ENCODE results near the gene MRPL1. TPM values are rescaled to one million over a fixed set of nuclear protein-coding genes. Genes with fewer than 3 reads are reported as not detected.

Gene MRPL1
- total RNA-seq, 1 experiment from 2014 or later = 25.7 TPM

DNA sequence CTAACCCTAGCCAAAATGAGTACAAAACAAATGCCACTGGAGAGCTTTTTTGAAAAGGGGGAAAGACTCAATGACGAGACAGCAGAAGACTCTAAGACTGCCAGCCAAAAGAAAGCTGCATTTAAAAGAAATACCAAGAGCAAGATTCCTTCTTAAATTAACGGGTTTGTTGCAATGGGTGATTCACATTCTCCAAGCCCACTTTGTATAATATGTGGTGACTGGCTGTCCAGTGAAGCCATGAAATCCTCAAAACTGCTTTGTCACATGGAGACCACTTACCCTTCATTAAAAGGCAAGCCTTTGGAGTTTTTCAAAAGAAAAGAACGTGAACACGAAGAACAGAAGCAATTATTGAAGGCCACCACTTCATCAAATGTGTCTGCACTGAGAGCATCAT is 68.2 kb downstream of the MRPL1 start (continued):
- TF ChIP-seq, protein P1, sequence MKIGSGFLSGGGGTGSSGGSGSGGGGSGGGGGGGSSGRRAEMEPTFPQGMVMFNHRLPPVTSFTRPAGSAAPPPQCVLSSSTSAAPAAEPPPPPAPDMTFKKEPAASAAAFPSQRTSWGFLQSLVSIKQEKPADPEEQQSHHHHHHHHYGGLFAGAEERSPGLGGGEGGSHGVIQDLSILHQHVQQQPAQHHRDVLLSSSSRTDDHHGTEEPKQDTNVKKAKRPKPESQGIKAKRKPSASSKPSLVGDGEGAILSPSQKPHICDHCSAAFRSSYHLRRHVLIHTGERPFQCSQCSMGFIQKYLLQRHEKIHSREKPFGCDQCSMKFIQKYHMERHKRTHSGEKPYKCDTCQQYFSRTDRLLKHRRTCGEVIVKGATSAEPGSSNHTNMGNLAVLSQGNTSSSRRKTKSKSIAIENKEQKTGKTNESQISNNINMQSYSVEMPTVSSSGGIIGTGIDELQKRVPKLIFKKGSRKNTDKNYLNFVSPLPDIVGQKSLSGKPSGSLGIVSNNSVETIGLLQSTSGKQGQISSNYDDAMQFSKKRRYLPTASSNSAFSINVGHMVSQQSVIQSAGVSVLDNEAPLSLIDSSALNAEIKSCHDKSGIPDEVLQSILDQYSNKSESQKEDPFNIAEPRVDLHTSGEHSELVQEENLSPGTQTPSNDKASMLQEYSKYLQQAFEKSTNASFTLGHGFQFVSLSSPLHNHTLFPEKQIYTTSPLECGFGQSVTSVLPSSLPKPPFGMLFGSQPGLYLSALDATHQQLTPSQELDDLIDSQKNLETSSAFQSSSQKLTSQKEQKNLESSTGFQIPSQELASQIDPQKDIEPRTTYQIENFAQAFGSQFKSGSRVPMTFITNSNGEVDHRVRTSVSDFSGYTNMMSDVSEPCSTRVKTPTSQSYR (CRISPR knock-in tag; IDR thresholded peaks at IDR 0.05) = no peak
- TF ChIP-seq RORB (CRISPR knock-in tag; IDR thresholded peaks at IDR 0.05) = no peak

DNA sequence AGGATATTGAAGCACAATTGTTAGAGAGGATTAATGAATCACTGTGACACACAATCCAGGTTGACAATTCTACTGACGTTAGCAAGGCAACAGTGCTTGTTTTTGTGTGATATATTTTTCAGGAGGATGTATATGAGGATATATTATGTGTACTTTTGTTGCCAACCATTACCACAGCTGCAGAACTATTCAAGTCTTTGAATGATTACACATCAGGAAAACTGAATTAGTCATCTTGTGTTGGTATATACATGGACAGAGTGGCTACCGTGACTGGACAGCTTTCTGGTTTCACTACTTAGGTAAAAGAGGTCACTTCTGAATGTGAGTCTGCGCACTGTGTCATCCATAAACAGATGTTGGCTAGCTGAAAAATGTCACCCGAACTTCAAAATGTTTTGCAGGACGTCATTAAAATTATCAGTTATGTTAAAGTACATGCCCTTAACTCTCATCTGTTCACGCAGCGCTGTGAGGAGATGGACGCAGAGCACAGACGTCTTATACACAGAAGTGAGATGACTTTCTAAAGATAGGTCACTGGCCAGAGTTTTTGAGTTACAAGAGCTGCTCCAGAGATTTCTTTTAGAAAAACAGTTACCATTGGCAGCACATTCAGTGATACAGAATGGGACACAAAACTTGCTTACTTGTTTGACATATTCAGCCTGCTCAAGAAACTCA is 69.0 kb downstream of the MRPL1 start:
- no peak for ATAC-seq
- Mint-ChIP-seq H3K36me3 (peaks cover 5% of the 10 kb centered on the region), H3K27ac (no peak overlapping the region; the same call in 1 of the 2 replicates), H3K4me3 (no peak overlapping the region), H3K9me3 (no peaks in the 10 kb centered on the region), H3K4me1 (no peaks in the 10 kb centered on the region), H3K27me3 (ENCODE audit: low read depth) (no peaks in the 10 kb centered on the region)
- DNase-seq (ENCODE audit: low spot score) = no peak
- ChIA-PET POLR2A (no interaction called here), CTCF (interaction anchor here (0.6 kb wide), 1 partner anchor 123 kb away, joined by 3 read pairs; no protein-coding TSS in a partner anchor)
- TF ChIP-seq FOXJ3 (CRISPR knock-in tag; IDR thresholded peaks at IDR 0.05; ENCODE audit: borderline replicate concordance) = no peak
- TF ChIP-seq, protein P2, sequence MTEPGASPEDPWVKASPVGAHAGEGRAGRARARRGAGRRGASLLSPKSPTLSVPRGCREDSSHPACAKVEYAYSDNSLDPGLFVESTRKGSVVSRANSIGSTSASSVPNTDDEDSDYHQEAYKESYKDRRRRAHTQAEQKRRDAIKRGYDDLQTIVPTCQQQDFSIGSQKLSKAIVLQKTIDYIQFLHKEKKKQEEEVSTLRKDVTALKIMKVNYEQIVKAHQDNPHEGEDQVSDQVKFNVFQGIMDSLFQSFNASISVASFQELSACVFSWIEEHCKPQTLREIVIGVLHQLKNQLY (CRISPR knock-in tag; IDR thresholded peaks at IDR 0.05) = no peak

DNA sequence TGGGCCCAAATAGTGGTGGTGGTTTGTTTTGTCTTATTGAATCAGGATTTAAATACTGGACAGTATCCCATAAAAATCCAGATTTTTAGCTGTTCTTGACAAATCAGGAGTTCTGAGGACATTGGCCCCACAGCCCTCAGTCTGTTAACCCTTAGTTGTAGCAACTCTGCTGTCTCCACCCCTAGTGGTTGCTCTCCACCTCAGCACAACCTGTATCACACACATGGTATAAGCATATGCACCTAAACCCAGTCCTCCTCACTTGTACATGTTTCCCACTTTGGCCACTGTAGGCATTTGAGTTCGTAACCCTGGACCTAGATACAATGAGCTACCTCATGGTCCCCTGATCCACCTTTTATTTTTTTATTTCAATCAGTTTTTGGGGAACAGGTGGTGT is 75.9 kb downstream of the MRPL1 start:
- Mint-ChIP-seq H3K36me3 (peaks cover 13% of the 10 kb centered on the region), H3K27me3 (ENCODE audit: low read depth) (no peaks in the 10 kb centered on the region), H3K9me3 (peaks cover 7% of the 10 kb centered on the region; the same call in 1 of the 2 replicates), H3K4me3 (no peak overlapping the region), H3K4me1 (no peaks in the 10 kb centered on the region), H3K27ac (no peak overlapping the region)
- CTCF ChIA-PET = interaction anchor here (1.3 kb wide), 1 partner anchor 56 kb away, joined by 3 read pairs; no protein-coding TSS in a partner anchor
- ATAC-seq (peak; percentile 78), DNase-seq (ENCODE audit: low spot score) (no peak)
- POLR2A ChIA-PET = interaction anchor here (0.6 to 0.8 kb wide), 2 partner anchors 12 to 76 kb away, joined by 3 to 4 read pairs; partner anchors contain the start of gene MRPL1
- TF ChIP-seq, protein P3, sequence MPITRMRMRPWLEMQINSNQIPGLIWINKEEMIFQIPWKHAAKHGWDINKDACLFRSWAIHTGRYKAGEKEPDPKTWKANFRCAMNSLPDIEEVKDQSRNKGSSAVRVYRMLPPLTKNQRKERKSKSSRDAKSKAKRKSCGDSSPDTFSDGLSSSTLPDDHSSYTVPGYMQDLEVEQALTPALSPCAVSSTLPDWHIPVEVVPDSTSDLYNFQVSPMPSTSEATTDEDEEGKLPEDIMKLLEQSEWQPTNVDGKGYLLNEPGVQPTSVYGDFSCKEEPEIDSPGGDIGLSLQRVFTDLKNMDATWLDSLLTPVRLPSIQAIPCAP (CRISPR knock-in tag; IDR thresholded peaks at IDR 0.05) = no peak
- TF ChIP-seq, protein P2 (CRISPR knock-in tag; IDR thresholded peaks at IDR 0.05) = no peak
- TF ChIP-seq, protein P4, sequence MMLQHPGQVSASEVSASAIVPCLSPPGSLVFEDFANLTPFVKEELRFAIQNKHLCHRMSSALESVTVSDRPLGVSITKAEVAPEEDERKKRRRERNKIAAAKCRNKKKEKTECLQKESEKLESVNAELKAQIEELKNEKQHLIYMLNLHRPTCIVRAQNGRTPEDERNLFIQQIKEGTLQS (CRISPR knock-in tag; conservative IDR thresholded peaks at IDR 0.05) = no peak
- no peak for TF ChIP-seq TCF7 (CRISPR knock-in tag; IDR thresholded peaks at IDR 0.05; ENCODE audit: low read depth)
- no peak for TF ChIP-seq JUN (CRISPR knock-in tag; IDR thresholded peaks at IDR 0.05)
- no peak for TF ChIP-seq ZBTB21 (CRISPR knock-in tag; IDR thresholded peaks at IDR 0.05; ENCODE audit: borderline replicate concordance)
- TF ChIP-seq, protein P5, sequence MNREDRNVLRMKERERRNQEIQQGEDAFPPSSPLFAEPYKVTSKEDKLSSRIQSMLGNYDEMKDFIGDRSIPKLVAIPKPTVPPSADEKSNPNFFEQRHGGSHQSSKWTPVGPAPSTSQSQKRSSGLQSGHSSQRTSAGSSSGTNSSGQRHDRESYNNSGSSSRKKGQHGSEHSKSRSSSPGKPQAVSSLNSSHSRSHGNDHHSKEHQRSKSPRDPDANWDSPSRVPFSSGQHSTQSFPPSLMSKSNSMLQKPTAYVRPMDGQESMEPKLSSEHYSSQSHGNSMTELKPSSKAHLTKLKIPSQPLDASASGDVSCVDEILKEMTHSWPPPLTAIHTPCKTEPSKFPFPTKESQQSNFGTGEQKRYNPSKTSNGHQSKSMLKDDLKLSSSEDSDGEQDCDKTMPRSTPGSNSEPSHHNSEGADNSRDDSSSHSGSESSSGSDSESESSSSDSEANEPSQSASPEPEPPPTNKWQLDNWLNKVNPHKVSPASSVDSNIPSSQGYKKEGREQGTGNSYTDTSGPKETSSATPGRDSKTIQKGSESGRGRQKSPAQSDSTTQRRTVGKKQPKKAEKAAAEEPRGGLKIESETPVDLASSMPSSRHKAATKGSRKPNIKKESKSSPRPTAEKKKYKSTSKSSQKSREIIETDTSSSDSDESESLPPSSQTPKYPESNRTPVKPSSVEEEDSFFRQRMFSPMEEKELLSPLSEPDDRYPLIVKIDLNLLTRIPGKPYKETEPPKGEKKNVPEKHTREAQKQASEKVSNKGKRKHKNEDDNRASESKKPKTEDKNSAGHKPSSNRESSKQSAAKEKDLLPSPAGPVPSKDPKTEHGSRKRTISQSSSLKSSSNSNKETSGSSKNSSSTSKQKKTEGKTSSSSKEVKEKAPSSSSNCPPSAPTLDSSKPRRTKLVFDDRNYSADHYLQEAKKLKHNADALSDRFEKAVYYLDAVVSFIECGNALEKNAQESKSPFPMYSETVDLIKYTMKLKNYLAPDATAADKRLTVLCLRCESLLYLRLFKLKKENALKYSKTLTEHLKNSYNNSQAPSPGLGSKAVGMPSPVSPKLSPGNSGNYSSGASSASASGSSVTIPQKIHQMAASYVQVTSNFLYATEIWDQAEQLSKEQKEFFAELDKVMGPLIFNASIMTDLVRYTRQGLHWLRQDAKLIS (CRISPR knock-in tag; IDR thresholded peaks at IDR 0.05; ENCODE audit: borderline replicate concordance) = no peak
- TF ChIP-seq, protein P1 (CRISPR knock-in tag; IDR thresholded peaks at IDR 0.05) = no peak
- TF ChIP-seq, protein P6, sequence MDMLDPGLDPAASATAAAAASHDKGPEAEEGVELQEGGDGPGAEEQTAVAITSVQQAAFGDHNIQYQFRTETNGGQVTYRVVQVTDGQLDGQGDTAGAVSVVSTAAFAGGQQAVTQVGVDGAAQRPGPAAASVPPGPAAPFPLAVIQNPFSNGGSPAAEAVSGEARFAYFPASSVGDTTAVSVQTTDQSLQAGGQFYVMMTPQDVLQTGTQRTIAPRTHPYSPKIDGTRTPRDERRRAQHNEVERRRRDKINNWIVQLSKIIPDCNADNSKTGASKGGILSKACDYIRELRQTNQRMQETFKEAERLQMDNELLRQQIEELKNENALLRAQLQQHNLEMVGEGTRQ (CRISPR knock-in tag; IDR thresholded peaks at IDR 0.05) = no peak
- TF ChIP-seq, protein P7, sequence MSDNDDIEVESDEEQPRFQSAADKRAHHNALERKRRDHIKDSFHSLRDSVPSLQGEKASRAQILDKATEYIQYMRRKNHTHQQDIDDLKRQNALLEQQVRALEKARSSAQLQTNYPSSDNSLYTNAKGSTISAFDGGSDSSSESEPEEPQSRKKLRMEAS (CRISPR knock-in tag; IDR thresholded peaks at IDR 0.05) = no peak
- TF ChIP-seq FOXP1 (CRISPR knock-in tag; IDR thresholded peaks at IDR 0.05; ENCODE audit: borderline replicate concordance) = no peak
- TF ChIP-seq KAT7 (CRISPR knock-in tag; IDR thresholded peaks at IDR 0.05; ENCODE audit: borderline replicate concordance) = no peak
- TF ChIP-seq TEAD1 (CRISPR knock-in tag; IDR thresholded peaks at IDR 0.05) = no peak
- TF ChIP-seq PRRX2 (CRISPR knock-in tag; IDR thresholded peaks at IDR 0.05) = no peak
- no peak for TF ChIP-seq ZNF232 (CRISPR knock-in tag; IDR thresholded peaks at IDR 0.05)
